ENCODE measurements around the gene PGPEP1. TPM values are rescaled to one million over a fixed set of nuclear protein-coding genes. Genes with fewer than 3 reads are reported as not detected.

The PGPEP1 gene
- total RNA-seq, 1 donor from 2014 or later, result 38.8 TPM

- intact Hi-C loops (cut with micrococcal nuclease), result no loop called here
- peak; percentile 89 for DNase-seq
- H3K27ac ChIP-seq (replicated peaks), result peak overlapping the region; percentile 99
- TF ChIP-seq CTCF (IDR thresholded peaks at IDR 0.05; ENCODE audit: borderline replicate concordance), result no peak
- H3K36me3 ChIP-seq, result peaks cover 22% of the 10 kb centered on the region
- no peaks in the 10 kb centered on the region for H3K9me3 ChIP-seq (replicated peaks)
- peak overlapping the region; percentile 64 for H3K4me3 ChIP-seq
- H3K27me3 ChIP-seq (ENCODE audit: low read depth), result no peaks in the 10 kb centered on the region
- peaks cover 78% of the 10 kb centered on the region for H3K4me1 ChIP-seq
Observed at GRCh38 chr19:18304458-18305310, 35.7 kb upstream of the PGPEP1 start.

- Histone ChIP-seq H3K36me3 (peaks cover 24% of the 10 kb centered on the region), H3K4me3 (no peak overlapping the region), H3K27me3 (ENCODE audit: low read depth) (no peaks in the 10 kb centered on the region), H3K4me1 (peaks cover 68% of the 10 kb centered on the region), H3K9me3 (replicated peaks) (no peaks in the 10 kb centered on the region), H3K27ac (replicated peaks) (peak overlapping the region; percentile 99)
- DNase-seq, result no peak
- no peak for TF ChIP-seq CTCF (IDR thresholded peaks at IDR 0.05; ENCODE audit: borderline replicate concordance)
- intact Hi-C loops (cut with micrococcal nuclease), result no loop called here
Observed at GRCh38 chr19:18306209-18306887, 34.0 kb upstream of the PGPEP1 start.

- no peak for DNase-seq
- Histone ChIP-seq H3K27me3 (ENCODE audit: low read depth) (no peaks in the 10 kb centered on the region), H3K4me1 (peaks cover 63% of the 10 kb centered on the region), H3K36me3 (peaks cover 29% of the 10 kb centered on the region), H3K9me3 (replicated peaks) (no peaks in the 10 kb centered on the region), H3K4me3 (no peak overlapping the region), H3K27ac (replicated peaks) (peak overlapping the region; percentile 99)
- no peak for TF ChIP-seq CTCF (IDR thresholded peaks at IDR 0.05; ENCODE audit: borderline replicate concordance)
- intact Hi-C loops (cut with micrococcal nuclease), result no loop called here
Observed at GRCh38 chr19:18306888-18307260, 33.5 kb upstream of the PGPEP1 start.

- DNase-seq, result no peak
Observed at GRCh38 chr19:18307271-18307681, 33.1 kb upstream of the PGPEP1 start.

More at GRCh38 chr19:18307271-18307681, 33.1 kb upstream of the PGPEP1 start:
- no peak for TF ChIP-seq CTCF (IDR thresholded peaks at IDR 0.05; ENCODE audit: borderline replicate concordance)
- intact Hi-C loops (cut with micrococcal nuclease), result no loop called here
- H3K4me1 ChIP-seq, result peaks cover 59% of the 10 kb centered on the region
- H3K27ac ChIP-seq (replicated peaks), result peak overlapping the region; percentile 99
- peaks cover 33% of the 10 kb centered on the region for H3K36me3 ChIP-seq
- no peaks in the 10 kb centered on the region for H3K9me3 ChIP-seq (replicated peaks)
- no peaks in the 10 kb centered on the region for H3K27me3 ChIP-seq (ENCODE audit: low read depth)
- H3K4me3 ChIP-seq, result no peak overlapping the region
